Endothelial cell of umbilical vein (primary cell): ENCODE measurements around the gene SLC39A8. TPM values are rescaled to one million over a fixed set of nuclear protein-coding genes. Genes with fewer than 3 reads are reported as not detected.

Source experiments
- BruUV-seq: library from RNA; stranded (reverse); fragments of 400-500 nt; replicated peaks from 2 replicates; lab custom pipeline; 2021; lab: Mats Ljungman, UMichigan
- CTCF ChIA-PET: fragments of 300-600, 350-600 bp; sonication (Branson Sonifier 250); formaldehyde crosslinking; loops from one replicate; lab custom pipeline; 2021; ENCODE audit warnings: antibody characterized with exemption, inconsistent platforms; lab: Charles Lee
- POLR2A ChIA-PET: fragments of 300-600, 350-600 bp; sonication (Branson Sonifier 250); formaldehyde crosslinking; loops from one replicate; lab custom pipeline; 2021; ENCODE audit warnings: antibody characterized with exemption, inconsistent platforms; lab: Charles Lee
- DNase-seq: peaks from one replicate; pipeline ENCODE4 v3.0.0-alpha.2; 2011; ENCODE audit warnings: low read depth, low spot score
- FAIRE-seq: peaks from 2 replicates; lab custom pipeline; 2011; peaks lifted over from hg19 to GRCh38; lab: Jason Lieb, UNC
- H2AFZ ChIP-seq: 2 replicates; pipeline ENCODE4 v1.6.0; 2012; ENCODE audit warnings: low read depth, low read length, control low read depth, inconsistent platforms
- H3K27ac ChIP-seq: 2 replicates; pipeline ENCODE4 v1.5.1; 2011; ENCODE audit warnings: low read depth, mild to moderate bottlenecking, control low read depth, low read length, moderate library complexity; ENCODE audit not compliant: insufficient read depth
- H3K27me3 ChIP-seq, 2 experiments: 2 replicates each; pipeline versions ENCODE4 v1.6.0 to v1.6.1; 2011; ENCODE audit warnings: low read length in 2 of 2, mixed read lengths in 1 of 2; ENCODE audit not compliant: control insufficient read depth in 2 of 2, insufficient read depth in 2 of 2
- H3K36me3 ChIP-seq, 2 experiments: 2 replicates in 1 of 2; 3 replicates in 1 of 2; pipeline ENCODE4 v1.5.1; 2011; ENCODE audit warnings: low read length in 2 of 2, mild to moderate bottlenecking in 1 of 2, moderate library complexity in 1 of 2; ENCODE audit not compliant: control insufficient read depth in 2 of 2, insufficient read depth in 2 of 2; ENCODE audit errors: extremely low read depth in 1 of 2
- H3K4me1 ChIP-seq: 3 replicates; pipeline ENCODE4 v1.5.1; 2011; ENCODE audit warnings: mild to moderate bottlenecking, low read length; ENCODE audit not compliant: control insufficient read depth, insufficient read depth; ENCODE audit errors: extremely low read depth
- H3K4me2 ChIP-seq: 2 replicates; pipeline ENCODE4 v1.6.1; 2011; ENCODE audit warnings: low read length, control low read depth, mixed read lengths; ENCODE audit not compliant: insufficient read depth
- H3K4me3 ChIP-seq, 3 experiments: fragments of 200-600 bp in 1 of 3; sonication (generic), shearing (Covaris generic) in 1 of 3; replicated peaks in 1 of 3; 2 replicates each; pipeline ENCODE4 v1.5.1; 2011 to 2016; ENCODE audit warnings: control low read depth in 3 of 3, low read length in 3 of 3, mild to moderate bottlenecking in 2 of 3, inconsistent platforms in 1 of 3, low read depth in 1 of 3, moderate library complexity in 1 of 3; ENCODE audit not compliant: insufficient read depth in 1 of 3
- H3K79me2 ChIP-seq: 2 replicates; pipeline ENCODE4 v1.6.0; 2012; ENCODE audit warnings: low read length, inconsistent platforms; ENCODE audit not compliant: control insufficient read depth, insufficient read depth
- H3K9ac ChIP-seq: replicated peaks from 2 replicates; pipeline ENCODE3; 2011; ENCODE audit warnings: low read length, control low read depth; ENCODE audit not compliant: insufficient read depth; ENCODE audit errors: extremely low read depth
- H3K9me1 ChIP-seq: replicated peaks from 3 replicates; pipeline ENCODE4 v1.6.0; 2011; ENCODE audit warnings: mild to moderate bottlenecking, low read length; ENCODE audit not compliant: control insufficient read depth, insufficient read depth; ENCODE audit errors: extremely low read depth
- H3K9me3 ChIP-seq: replicated peaks from 2 replicates; pipeline ENCODE4 v1.5.1; 2012; ENCODE audit warnings: low read length, inconsistent platforms; ENCODE audit not compliant: control insufficient read depth, insufficient read depth
- H4K20me1 ChIP-seq: replicated peaks from 2 replicates; pipeline ENCODE3; 2011; ENCODE audit warnings: mild to moderate bottlenecking, low read length; ENCODE audit not compliant: control insufficient read depth, insufficient read depth; ENCODE audit errors: extremely low read depth
- CTCF ChIP-seq, 2 donors: IDR thresholded peaks; 1 replicate in 1 of 2; 2 replicates in 1 of 2; pipeline ENCODE4 v1.5.1; 2011; ENCODE audit warnings: low read length in 2 of 2, mild to moderate bottlenecking in 2 of 2, moderate library complexity in 2 of 2, control low read depth in 1 of 2, inconsistent platforms in 1 of 2, low read depth in 1 of 2; ENCODE audit not compliant: insufficient read depth in 1 of 2; ENCODE audit errors: extremely low read depth in 1 of 2
- EZH2 ChIP-seq: IDR thresholded peaks from 2 replicates; pipeline ENCODE4 v1.6.1; 2012; ENCODE audit warnings: borderline replicate concordance, low read depth, mild to moderate bottlenecking, moderate library complexity, low read length, inconsistent platforms; ENCODE audit not compliant: severe bottlenecking
- FOS ChIP-seq: IDR thresholded peaks from 2 replicates; pipeline ENCODE4 v1.6.1; 2011; ENCODE audit warnings: mild to moderate bottlenecking, low read length, moderate library complexity, borderline replicate concordance; ENCODE audit not compliant: insufficient read depth
- GATA2 ChIP-seq: IDR thresholded peaks from 2 replicates; pipeline ENCODE4 v1.7.0; 2011; ENCODE audit warnings: low read depth, mild to moderate bottlenecking, moderate library complexity, mixed read lengths, low read length; ENCODE audit not compliant: insufficient read length, insufficient read depth
- JUN ChIP-seq: IDR thresholded peaks from 2 replicates; pipeline ENCODE4 v1.6.1; 2011; ENCODE audit warnings: borderline replicate concordance, low read depth; ENCODE audit not compliant: insufficient read length, insufficient read depth
- MAX ChIP-seq: IDR thresholded peaks from 2 replicates; pipeline ENCODE4 v1.6.1; 2011; ENCODE audit not compliant: insufficient read depth, insufficient read length
- MYC ChIP-seq: IDR thresholded peaks from one replicate; pipeline ENCODE4 v1.6.1; 2011; ENCODE audit warnings: mild to moderate bottlenecking, low read depth, low read length
- POLR2A ChIP-seq: IDR thresholded peaks from 2 replicates; pipeline ENCODE4 v1.6.1; 2012; ENCODE audit warnings: low read depth, mild to moderate bottlenecking, control low read depth, low read length
- POLR2AphosphoS5 ChIP-seq: IDR thresholded peaks from 2 replicates; pipeline ENCODE4 v1.6.1; 2012; ENCODE audit warnings: low read depth, mild to moderate bottlenecking, control low read depth, low read length, moderate library complexity; ENCODE audit not compliant: insufficient read depth
- dilution Hi-C: fragments of 300-500 bp; cut with MboI; formaldehyde crosslinking; loops from one replicate; pipeline ENCODE4 v1.15.0; 2019; ENCODE audit warnings: low sequenced_read_pairs; ENCODE audit not compliant: extremely low pct_ligation_motif_present
- intact Hi-C: fragments of 100-400 bp; cut with micrococcal nuclease; formaldehyde crosslinking; loops from one replicate; pipeline ENCODE4 v1.10.0; 2022
- polyA plus RNA-seq, 4 experiments: library from polyadenylated mRNA; depleted of rRNA in 3 of 4; stranded (reverse) in 3 of 4; unstranded in 1 of 4; fragments of >200 nt; gene quantifications; 2 replicates each; pipeline versions ENCODE4 v1.2.1 to v1.2.3, GENCODE V29; 2011 to 2012; ENCODE audit warnings: missing spikeins in 1 of 4
- total RNA-seq: library from RNA; stranded (reverse); gene quantifications from 2 replicates; pipeline ENCODE4 v1.2.3, GENCODE V29; 2021

SLC39A8 gene
- total and polyA plus RNA-seq, 2 donors (not counting 3 experiments of a cell fraction or from before 2014, with no cell fraction given) = 1.7 to 6.7 TPM

- intact Hi-C loops = no loop called here
- Histone ChIP-seq H3K79me2 (no peaks in the 10 kb centered on the region), H3K36me3 (no peaks in the 10 kb centered on the region), H3K4me2 (no peak overlapping the region), H4K20me1 (no peaks in the 10 kb centered on the region), H3K9ac (no peak overlapping the region), H3K9me1 (no peaks in the 10 kb centered on the region), H3K4me3 (no peak overlapping the region), H3K4me1 (no peaks in the 10 kb centered on the region), H3K27me3 (no peaks in the 10 kb centered on the region), H3K9me3 (no peaks in the 10 kb centered on the region), H3K27ac (no peak overlapping the region), H2AFZ (no peak overlapping the region)
- TF ChIP-seq GATA2 (no peak), MAX (no peak), MYC (no peak), POLR2AphosphoS5 (no peak), FOS (no peak), POLR2A (no peak), EZH2 (no peak), CTCF (IDR thresholded peaks at IDR 0.05; ENCODE audit: extremely low read depth in 1 of 2, insufficient read depth in 1 of 2, low read depth in 1 of 2, low read length in 2 of 2) (no peak), JUN (no peak)
- POLR2A ChIA-PET = no interaction called here
- FAIRE-seq (no peak), DNase-seq (no peak)
- no TSS peak for BruUV-seq
- CTCF ChIA-PET = no interaction called here
- dilution Hi-C loops = no loop called here
Measured at GRCh38 chr4:102335616-102336015, 9.7 kb downstream of the SLC39A8 start.
